GM12878 (cell line): ENCODE results near the gene HOXB3. TPM values are rescaled to one million over a fixed set of nuclear protein-coding genes. Genes with fewer than 3 reads are reported as not detected.

Experiments used
- ATAC-seq: fragments of 200-7000 bp; cut with Tn5 transposase; 3 replicates; pipeline ENCODE4 v1.9.1; 2020; ENCODE audit warnings: mild to moderate bottlenecking, moderate library complexity
- BruUV-seq: library from RNA; stranded (reverse); fragments of 400-500 nt; replicated peaks from 2 replicates; lab custom pipeline; 2021; lab: Mats Ljungman, UMichigan
- CTCF ChIA-PET: fragments of 300-600 bp; sonication (Branson Sonifier 250); formaldehyde crosslinking; extraction: SDS; loops from one replicate; lab custom pipeline; 2021; ENCODE audit warnings: inconsistent platforms; lab: Yijun Ruan, JAX
- POLR2A ChIA-PET: fragments of 350-600 bp; formaldehyde crosslinking; extraction: SDS; loops from one replicate; lab custom pipeline; 2021; ENCODE audit warnings: inconsistent platforms; lab: Charles Lee
- RAD21 ChIA-PET: fragments of 300-600 bp; sonication (Branson Sonifier 250); formaldehyde crosslinking; loops from one replicate; lab custom pipeline; 2023; ENCODE audit warnings: antibody characterized with exemption; ENCODE audit not compliant: unreplicated experiment; lab: Charles Lee
- SMC1A ChIA-PET: fragments of 300-600 bp; sonication (Branson Sonifier 250); formaldehyde crosslinking; loops from one replicate; lab custom pipeline; 2023; ENCODE audit not compliant: unreplicated experiment, uncharacterized antibody; lab: Charles Lee
- DNase-seq: peaks from one replicate; pipeline ENCODE4 v3.0.0-alpha.2; 2011; ENCODE audit warnings: low read depth, low spot score
- FAIRE-seq: peaks from 3 replicates; lab custom pipeline; 2011; peaks lifted over from hg19 to GRCh38; lab: Jason Lieb, UNC
- H2AFZ ChIP-seq: 2 replicates; pipeline ENCODE4 v1.6.0; 2011; ENCODE audit warnings: low read depth, low read length, control low read depth; ENCODE audit not compliant: control insufficient read depth
- H3K27ac ChIP-seq: 2 replicates; pipeline ENCODE4 v1.5.1; 2011; ENCODE audit warnings: control low read depth; ENCODE audit not compliant: control insufficient read depth, insufficient read depth
- H3K27me3 ChIP-seq, 2 experiments: replicated peaks in 1 of 2; 2 replicates each; pipeline versions ENCODE4 v1.6.0 to v1.6.1; 2011; ENCODE audit warnings: low read length in 1 of 2; ENCODE audit not compliant: control insufficient read depth in 2 of 2, insufficient read depth in 2 of 2
- H3K36me3 ChIP-seq, 2 experiments: 2 replicates each; pipeline ENCODE4 v1.5.1; 2011; ENCODE audit warnings: low read length in 1 of 2; ENCODE audit not compliant: control insufficient read depth in 2 of 2, insufficient read depth in 2 of 2
- H3K4me1 ChIP-seq: 2 replicates; pipeline ENCODE4 v1.6.1; 2011; ENCODE audit warnings: mild to moderate bottlenecking, low read length, moderate library complexity, mixed read lengths; ENCODE audit not compliant: control insufficient read depth, insufficient read depth
- H3K4me2 ChIP-seq: 2 replicates; pipeline ENCODE4 v1.6.0; 2011; ENCODE audit warnings: control low read depth; ENCODE audit not compliant: control insufficient read depth, insufficient read depth
- H3K4me3 ChIP-seq: fragments of 200-600 bp; sonication (generic); 2 replicates; pipeline ENCODE4 v1.5.1; 2016
- H3K79me2 ChIP-seq: 2 replicates; pipeline ENCODE4 v1.6.0; 2011; ENCODE audit warnings: low read length; ENCODE audit not compliant: control insufficient read depth, insufficient read depth
- H3K9ac ChIP-seq: 2 replicates; pipeline ENCODE4 v1.8.0; 2011; ENCODE audit warnings: low read length, control low read depth, mixed read lengths; ENCODE audit not compliant: control insufficient read depth, insufficient read depth
- H3K9me3 ChIP-seq: replicated peaks from 3 replicates; pipeline ENCODE4 v1.5.1; 2011; ENCODE audit warnings: mild to moderate bottlenecking, low read length; ENCODE audit not compliant: control insufficient read depth, insufficient read depth
- H4K20me1 ChIP-seq: 2 replicates; pipeline ENCODE4 v1.6.0; 2011; ENCODE audit not compliant: control insufficient read depth, insufficient read depth
- BCL11A ChIP-seq: IDR thresholded peaks from 2 replicates; pipeline ENCODE4 v1.6.1; 2011; ENCODE audit warnings: low read depth, low read length
- BMI1 ChIP-seq: fragments of 450-650 bp; IDR thresholded peaks from 2 replicates; pipeline ENCODE4 v1.6.1; 2016; ENCODE audit warnings: mild to moderate bottlenecking, moderate library complexity, borderline replicate concordance
- EZH2 ChIP-seq: IDR thresholded peaks from 2 replicates; pipeline ENCODE4 v1.6.1; 2012; ENCODE audit warnings: low read depth, mild to moderate bottlenecking, control low read depth, inconsistent platforms, low read length, borderline replicate concordance; ENCODE audit not compliant: control insufficient read depth
- FOXK2 ChIP-seq: fragments of 450-650 bp; IDR thresholded peaks from 2 replicates; pipeline ENCODE4 v1.6.1; 2017; ENCODE audit warnings: mild to moderate bottlenecking, moderate library complexity
- NFXL1 ChIP-seq: fragments of 450-650 bp; IDR thresholded peaks from 2 replicates; pipeline ENCODE4 v1.6.1; 2017; ENCODE audit warnings: antibody characterized with exemption, mild to moderate bottlenecking, borderline replicate concordance
- SMARCA5 ChIP-seq: fragments of 450-650 bp; IDR thresholded peaks from 2 replicates; pipeline ENCODE4 v1.6.1; 2017; ENCODE audit warnings: mild to moderate bottlenecking
- SUZ12 ChIP-seq: fragments of 200-600 bp; sonication (generic); IDR thresholded peaks from one replicate; pipeline ENCODE4 v1.6.1; 2018; ENCODE audit warnings: antibody characterized with exemption, mild to moderate bottlenecking; ENCODE audit not compliant: unreplicated experiment
- TCF3 ChIP-seq: IDR thresholded peaks from 2 replicates; pipeline ENCODE4 v1.6.1; 2012; ENCODE audit warnings: low read depth, mild to moderate bottlenecking, low read length, borderline replicate concordance; ENCODE audit not compliant: insufficient read depth
- ZNF274 ChIP-seq: IDR thresholded peaks from one replicate; pipeline ENCODE4 v1.8.0; 2011; ENCODE audit not compliant: insufficient read length, insufficient read depth
- WGBS: methylation state at CpG from one replicate; pipeline ENCODE4 v1.1.6; 2016; ENCODE audit warnings: low lambda C conversion rate; ENCODE audit not compliant: insufficient replicate concordance, insufficient coverage; ENCODE audit errors: missing lambda C conversion rate; 5-methylcytosine and 5-hydroxymethylcytosine counted together
- in situ Hi-C: fragments of 300-500 bp; cut with MboI; formaldehyde crosslinking; loops from 9 replicates; pipeline ENCODE4 v1.14.3; 2018; ENCODE audit warnings: mixed read lengths
- intact Hi-C: fragments of 100-400 bp; cut with micrococcal nuclease; formaldehyde crosslinking; loops from one replicate; pipeline ENCODE4 v1.14.2; 2022; ENCODE audit not compliant: unreplicated experiment
- polyA plus RNA-seq, 11 experiments: library from polyadenylated mRNA; depleted of rRNA in 4 of 11; unstranded in 6 of 11; stranded (reverse) in 5 of 11; fragments of >200 nt; fragmentation: Nextera tagmentation in 4 of 11; fragmentation: Illumina TruSeq in 1 of 11; extraction: Ambion mirVana in 4 of 11; extraction: Trizol in 1 of 11; gene quantifications; 1 replicate in 1 of 11; 2 replicates in 10 of 11; pipeline versions ENCODE4 v1.2.1 to v1.2.3, GENCODE V29; 2011 to 2016; ENCODE audit warnings: inconsistent platforms in 2 of 11, missing spikeins in 2 of 11, low read depth in 1 of 11
- total RNA-seq, 4 experiments: library from RNA; depleted of rRNA in 3 of 4; stranded (reverse); fragments of >200 nt in 3 of 4; fragmentation: Illumina TruSeq in 1 of 4; extraction: Trizol in 1 of 4; gene quantifications; 2 replicates each; pipeline versions ENCODE4 v1.2.1 to v1.2.3, GENCODE V29; 2013 to 2021
- TF ChIP-seq, protein P1 (sequence below): fragments of 450-650 bp; IDR thresholded peaks from 2 replicates; pipeline ENCODE4 v1.6.1; 2018; ENCODE audit warnings: mild to moderate bottlenecking, low read depth, moderate library complexity; ENCODE audit not compliant: partially characterized antibody

The HOXB3 gene
- total and polyA plus RNA-seq, 10 of the 15 experiments (the other 5 are each of a cell fraction or from before 2014, with no cell fraction given), result 0.19 to 7.7 (median 2.9) TPM

DNA sequence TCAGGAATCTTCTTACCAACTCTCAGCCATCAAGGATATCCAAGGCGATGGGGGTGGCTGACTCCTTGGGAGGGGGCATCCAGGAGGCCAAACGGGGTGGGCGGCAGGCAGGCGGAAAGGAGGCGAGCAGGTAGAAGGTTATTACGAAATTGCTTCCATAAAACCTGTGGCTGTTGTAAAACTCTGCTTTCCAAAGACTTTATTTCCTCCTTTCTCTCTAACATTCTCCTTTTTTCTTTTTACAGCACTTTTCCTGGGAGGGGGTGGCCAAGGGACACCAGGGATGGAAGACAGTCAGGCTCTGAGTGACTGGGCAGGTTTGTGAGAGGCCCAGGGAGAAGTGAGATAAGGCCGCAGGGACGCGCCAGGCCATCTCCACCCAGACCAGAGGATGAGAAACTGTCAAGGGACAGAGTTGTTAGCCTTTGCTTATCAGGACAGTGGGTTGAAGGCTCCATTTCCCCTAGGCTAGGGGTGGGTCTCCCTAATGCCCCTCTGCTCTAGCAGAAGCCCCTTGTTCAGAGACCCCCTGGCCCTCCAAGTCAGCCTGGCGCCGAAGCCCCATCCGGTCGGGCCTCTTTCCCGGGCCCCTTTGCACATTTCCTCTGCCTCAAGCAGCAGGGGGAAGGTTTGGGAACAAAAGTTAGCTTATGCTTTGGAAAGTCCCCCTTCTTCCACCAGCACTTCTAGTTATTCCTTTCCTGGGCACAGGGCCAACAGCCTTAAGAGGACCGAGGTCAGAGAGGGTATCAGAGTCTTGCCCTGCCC lies 41.1 kb upstream of the HOXB3 start (continued):
- TF ChIP-seq SUZ12, result no peak

- SMC1A ChIA-PET, result no interaction called here
- in situ Hi-C loops, result no loop called here
- no peaks in the 10 kb centered on the region for H3K79me2 ChIP-seq
- 66% methylated on average over 15 of the region's 15 CpGs for WGBS
- H3K9ac ChIP-seq, result no peak overlapping the region
- H3K4me2 ChIP-seq, result no peak overlapping the region
- no peak for FAIRE-seq
- no peaks in the 10 kb centered on the region; a peak in 1 of 4 replicates for H3K36me3 ChIP-seq
- TF ChIP-seq NFXL1 (no peak), FOXK2 (no peak), TCF3 (no peak), SMARCA5 (no peak), ZNF274 (no peak), BCL11A (no peak), BMI1 (no peak), EZH2 (no peak)
- TF ChIP-seq, protein P1, sequence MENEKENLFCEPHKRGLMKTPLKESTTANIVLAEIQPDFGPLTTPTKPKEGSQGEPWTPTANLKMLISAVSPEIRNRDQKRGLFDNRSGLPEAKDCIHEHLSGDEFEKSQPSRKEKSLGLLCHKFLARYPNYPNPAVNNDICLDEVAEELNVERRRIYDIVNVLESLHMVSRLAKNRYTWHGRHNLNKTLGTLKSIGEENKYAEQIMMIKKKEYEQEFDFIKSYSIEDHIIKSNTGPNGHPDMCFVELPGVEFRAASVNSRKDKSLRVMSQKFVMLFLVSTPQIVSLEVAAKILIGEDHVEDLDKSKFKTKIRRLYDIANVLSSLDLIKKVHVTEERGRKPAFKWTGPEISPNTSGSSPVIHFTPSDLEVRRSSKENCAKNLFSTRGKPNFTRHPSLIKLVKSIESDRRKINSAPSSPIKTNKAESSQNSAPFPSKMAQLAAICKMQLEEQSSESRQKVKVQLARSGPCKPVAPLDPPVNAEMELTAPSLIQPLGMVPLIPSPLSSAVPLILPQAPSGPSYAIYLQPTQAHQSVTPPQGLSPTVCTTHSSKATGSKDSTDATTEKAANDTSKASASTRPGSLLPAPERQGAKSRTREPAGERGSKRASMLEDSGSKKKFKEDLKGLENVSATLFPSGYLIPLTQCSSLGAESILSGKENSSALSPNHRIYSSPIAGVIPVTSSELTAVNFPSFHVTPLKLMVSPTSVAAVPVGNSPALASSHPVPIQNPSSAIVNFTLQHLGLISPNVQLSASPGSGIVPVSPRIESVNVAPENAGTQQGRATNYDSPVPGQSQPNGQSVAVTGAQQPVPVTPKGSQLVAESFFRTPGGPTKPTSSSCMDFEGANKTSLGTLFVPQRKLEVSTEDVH, result no peak
- TF ChIP-seq, all 136 proteins: peak for 0
- Histone ChIP-seq H3K9me3 (no peaks in the 10 kb centered on the region), H3K4me1 (peaks cover 17% of the 10 kb centered on the region), H3K4me3 (no peak overlapping the region), H2AFZ (no peak overlapping the region), H4K20me1 (no peaks in the 10 kb centered on the region), H3K27ac (no peak overlapping the region), H3K27me3 (peaks cover 18 to 21% of the 10 kb centered on the region in 2 experiments)
- intact Hi-C loops, result no loop called here
- DNase-seq, result no peak
- no peak for ATAC-seq
- RAD21 ChIA-PET, result no interaction called here
- BruUV-seq, result no TSS peak
- CTCF ChIA-PET, result interaction anchor here (1.4 to 1.7 kb wide), 2 partner anchors 17 to 23 kb away, joined by 3 to 4 read pairs; no protein-coding TSS in a partner anchor
- POLR2A ChIA-PET, result no interaction called here
These were observed 40.2 kb upstream of the HOXB3 start for GRCh38 chr17:48630009-48630924.
